HepG2 (cell line): ENCODE results near the gene KLC4. TPM values are rescaled to one million over a fixed set of nuclear protein-coding genes. Genes with fewer than 3 reads are reported as not detected.

Source experiments
- ATAC-seq: fragments of 200-7000 bp; cut with Tn5 transposase; 3 replicates; pipeline ENCODE4 v1.9.1; 2020; ENCODE audit warnings: mild to moderate bottlenecking, moderate library complexity
- BruUV-seq: library from RNA; stranded (reverse); fragments of 400-500 nt; replicated peaks from 2 replicates; lab custom pipeline; 2021; lab: Mats Ljungman, UMichigan
- CTCF ChIA-PET: fragments of 300-600 bp; formaldehyde crosslinking; extraction: SDS; loops from one replicate; lab custom pipeline; 2021; ENCODE audit warnings: low total read pairs, inconsistent platforms, low intra/inter-chr PET ratio; lab: Yijun Ruan, JAX
- POLR2A ChIA-PET: fragments of 350-600 bp; sonication (Branson Sonifier 250); formaldehyde crosslinking; loops from one replicate; lab custom pipeline; 2020; ENCODE audit warnings: antibody characterized with exemption, inconsistent platforms; lab: Yijun Ruan, JAX
- DNase-seq: peaks from one replicate; pipeline ENCODE4 v3.0.0-alpha.2; 2015; ENCODE audit warnings: low spot score
- FAIRE-seq: peaks from 3 replicates; lab custom pipeline; 2011; peaks lifted over from hg19 to GRCh38; lab: Jason Lieb, UNC
- H2AFZ ChIP-seq: one replicate; pipeline ENCODE4 v1.6.1; 2011; ENCODE audit warnings: low read length, inconsistent platforms
- H3K27ac ChIP-seq: fragments of 300-600 bp; 3 replicates; pipeline ENCODE4 v1.8.0; 2011; ENCODE audit warnings: mixed run types, mild to moderate bottlenecking, mixed read lengths, low read length, inconsistent platforms; ENCODE audit not compliant: insufficient read depth; ENCODE audit errors: extremely low read length
- H3K27me3 ChIP-seq, 2 experiments: fragments of 200-600 bp in 1 of 2; 2 replicates in 1 of 2; 3 replicates in 1 of 2; pipeline versions ENCODE4 v1.6.0 to v1.8.0; 2011; ENCODE audit warnings: low read length in 2 of 2, mild to moderate bottlenecking in 2 of 2, moderate library complexity in 2 of 2, inconsistent platforms in 1 of 2; ENCODE audit not compliant: insufficient read depth in 2 of 2, control insufficient read depth in 1 of 2
- H3K36me3 ChIP-seq, 2 experiments: fragments of 200-600 bp in 1 of 2; replicated peaks in 1 of 2; 2 replicates in 1 of 2; 3 replicates in 1 of 2; pipeline versions ENCODE4 v1.5.1 to v1.8.0; 2011; ENCODE audit warnings: low read length in 2 of 2, inconsistent platforms in 1 of 2; ENCODE audit not compliant: insufficient read depth in 2 of 2, control insufficient read depth in 1 of 2
- H3K4me1 ChIP-seq: 2 replicates; pipeline ENCODE4 v1.5.1; 2012; ENCODE audit warnings: low read length, inconsistent platforms; ENCODE audit not compliant: insufficient read depth
- H3K4me2 ChIP-seq: 2 replicates; pipeline ENCODE4 v1.6.0; 2011; ENCODE audit warnings: low read depth, low read length, inconsistent platforms
- H3K4me3 ChIP-seq, 3 experiments: fragments of 200-600 bp in 1 of 3; sonication (generic), shearing (Covaris generic) in 1 of 3; replicated peaks in 1 of 3; 2 replicates each; pipeline ENCODE4 v1.5.1; 2011 to 2016; ENCODE audit warnings: low read length in 3 of 3, inconsistent platforms in 2 of 3, low read depth in 2 of 3, mild to moderate bottlenecking in 2 of 3, control low read depth in 1 of 3, mixed read lengths in 1 of 3; ENCODE audit not compliant: insufficient read depth in 1 of 3
- H3K79me2 ChIP-seq: one replicate; pipeline ENCODE4 v1.6.1; 2011; ENCODE audit warnings: low read length, inconsistent platforms; ENCODE audit not compliant: insufficient read depth
- H3K9ac ChIP-seq: 2 replicates; pipeline ENCODE4 v1.6.0; 2011; ENCODE audit warnings: mild to moderate bottlenecking, low read depth, low read length, inconsistent platforms; ENCODE audit not compliant: insufficient read depth
- H3K9me3 ChIP-seq: 2 replicates; pipeline ENCODE4 v1.5.1; 2012; ENCODE audit warnings: mild to moderate bottlenecking, low read length
- H4K20me1 ChIP-seq: 2 replicates; pipeline ENCODE4 v1.6.0; 2011; ENCODE audit warnings: inconsistent platforms, mild to moderate bottlenecking, low read length, moderate library complexity; ENCODE audit not compliant: insufficient read depth
- AGO2 ChIP-seq: fragments of 200-400 bp; formaldehyde crosslinking; optimal IDR thresholded peaks from 2 replicates; pipeline ENCODE3; 2017; ENCODE audit warnings: mild to moderate bottlenecking, low read depth, low read length, moderate library complexity
- CBX1 ChIP-seq: IDR thresholded peaks from one replicate; pipeline ENCODE4 v1.6.1; 2016; ENCODE audit warnings: antibody characterized with exemption, low read depth
- GATA4 ChIP-seq: sonication (generic); IDR thresholded peaks from 2 replicates; pipeline ENCODE4 v1.6.1; 2016; ENCODE audit warnings: antibody characterized with exemption, low read depth, borderline replicate concordance
- GPN1 ChIP-seq: sonication (generic); formaldehyde crosslinking; IDR thresholded peaks from 2 replicates; pipeline ENCODE4 v1.5.1; 2020; ENCODE audit warnings: missing genetic modification reagents, borderline replicate concordance
- NFATC3 ChIP-seq: sonication (generic); formaldehyde crosslinking; IDR thresholded peaks from 2 replicates; pipeline ENCODE4 v1.5.1; 2020; ENCODE audit warnings: mild to moderate bottlenecking, missing genetic modification reagents
- POLR2A ChIP-seq, 2 experiments: IDR thresholded peaks; 2 replicates each; pipeline ENCODE4 v1.6.1; 2011; ENCODE audit warnings: low read depth in 2 of 2, low read length in 2 of 2, mild to moderate bottlenecking in 1 of 2, moderate library complexity in 1 of 2; ENCODE audit not compliant: insufficient read depth in 1 of 2
- RBAK ChIP-seq: sonication (generic); formaldehyde crosslinking; IDR thresholded peaks from 2 replicates; pipeline ENCODE4 v1.5.1; 2020; ENCODE audit warnings: mild to moderate bottlenecking, missing genetic modification reagents
- RBFOX2 ChIP-seq: fragments of 200-400 bp; formaldehyde crosslinking; IDR thresholded peaks from 2 replicates; pipeline ENCODE4 v1.6.1; 2017; ENCODE audit warnings: low read depth, mild to moderate bottlenecking, low read length
- SSRP1 ChIP-seq: IDR thresholded peaks from 2 replicates; pipeline ENCODE4 v1.6.1; 2016; ENCODE audit warnings: control low read depth
- TARDBP ChIP-seq: sonication (generic); formaldehyde crosslinking; IDR thresholded peaks from 2 replicates; pipeline ENCODE4 v1.8.0; 2022; ENCODE audit warnings: mild to moderate bottlenecking, missing genetic modification reagents
- ZNF10 ChIP-seq: sonication (generic); formaldehyde crosslinking; IDR thresholded peaks from 2 replicates; pipeline ENCODE4 v1.4.0; 2020; ENCODE audit warnings: mild to moderate bottlenecking, low read depth, missing genetic modification reagents, borderline replicate concordance
- ZNF644 ChIP-seq: IDR thresholded peaks from 2 replicates; pipeline ENCODE4 v1.6.1; 2016; ENCODE audit warnings: low read depth
- ZNF850 ChIP-seq: sonication (generic); formaldehyde crosslinking; conservative IDR thresholded peaks from 2 replicates; pipeline ENCODE4 v1.9.0; 2021; ENCODE audit warnings: mild to moderate bottlenecking, missing genetic modification reagents
- WGBS: methylation state at CpG from one replicate; pipeline ENCODE4 v1.1.6; 2017; ENCODE audit warnings: low lambda C conversion rate; 5-methylcytosine and 5-hydroxymethylcytosine counted together
- in situ Hi-C: cut with HindIII; loops from 2 replicates; pipeline ENCODE4 v1.10.0; 2017; ENCODE audit warnings: low pct_unique_long_range_greater_than_20kb; ENCODE audit not compliant: extremely low pct_ligation_motif_present
- intact Hi-C: fragments of 100-400 bp; cut with micrococcal nuclease; formaldehyde crosslinking; loops from one replicate; pipeline ENCODE4 v1.10.0; 2022; ENCODE audit not compliant: unreplicated experiment
- polyA plus RNA-seq, 8 experiments: library from polyadenylated mRNA; depleted of rRNA in 3 of 8; stranded (reverse) in 7 of 8; unstranded in 1 of 8; fragments of >200 nt; fragmentation: Illumina TruSeq in 4 of 8; extraction: Trizol in 4 of 8; gene quantifications; 2 replicates each; pipeline versions ENCODE4 v1.2.1 to v1.2.3, GENCODE V29; 2011 to 2016; ENCODE audit warnings: low read depth in 4 of 8, missing spikeins in 1 of 8, mixed read lengths in 1 of 8; ENCODE audit not compliant: insufficient read depth in 1 of 8
- total RNA-seq, 5 experiments: library from RNA; depleted of rRNA; stranded (reverse); fragments of >200 nt; fragmentation: Illumina TruSeq; extraction: Trizol; gene quantifications; 2 replicates each; pipeline ENCODE4 v1.2.3, GENCODE V29; 2016; ENCODE audit warnings: low read depth in 1 of 5
- TF ChIP-seq, protein P1 (sequence below): sonication (generic); formaldehyde crosslinking; IDR thresholded peaks from 2 replicates; pipeline ENCODE4 v1.4.0; 2020; ENCODE audit warnings: missing genetic modification reagents
- TF ChIP-seq, protein P2 (sequence below): sonication (generic); formaldehyde crosslinking; IDR thresholded peaks from 2 replicates; pipeline ENCODE4 v1.8.1; 2023; ENCODE audit warnings: mild to moderate bottlenecking, missing genetic modification reagents
- TF ChIP-seq, protein P3 (sequence below): sonication (generic); formaldehyde crosslinking; IDR thresholded peaks from 2 replicates; pipeline ENCODE4 v1.5.0; 2020; ENCODE audit warnings: mild to moderate bottlenecking, missing genetic modification reagents, moderate library complexity

KLC4 gene
- total and polyA plus RNA-seq, 2 of the 13 experiments (the other 11 are each of a cell fraction or from before 2014, with no cell fraction given), result 45.4 to 70.4 TPM

DNA sequence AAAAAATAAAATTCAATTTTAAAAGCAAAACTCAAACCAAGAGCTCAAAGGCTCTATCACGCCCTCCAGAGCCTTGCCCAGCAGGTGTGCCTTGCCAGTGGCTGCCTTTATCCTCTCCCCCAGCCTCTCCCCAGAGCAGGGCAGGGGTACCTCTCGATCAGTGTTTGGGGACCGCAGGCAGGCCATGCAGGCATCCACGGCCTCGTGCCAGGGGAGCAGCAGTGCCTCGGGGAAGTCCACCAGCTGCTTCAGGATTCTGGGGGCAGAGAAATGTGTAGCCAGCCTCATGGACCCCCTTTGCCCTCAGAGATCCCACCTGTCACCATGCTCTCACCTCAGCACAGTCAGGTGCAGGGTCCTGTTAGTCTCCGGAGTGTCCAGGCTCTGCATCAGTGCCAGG lies 11.4 kb upstream of the KLC4 start:
- CTCF ChIA-PET, result no interaction called here
- Histone ChIP-seq H3K36me3 (peaks cover 41 to 72% of the 10 kb centered on the region in 2 experiments), H3K4me1 (peaks cover 28% of the 10 kb centered on the region), H3K79me2 (peaks cover 26% of the 10 kb centered on the region), H3K9me3 (no peaks in the 10 kb centered on the region), H3K27ac (no peak overlapping the region), H4K20me1 (no peaks in the 10 kb centered on the region), H3K9ac (no peak overlapping the region), H3K27me3 (no peaks in the 10 kb centered on the region), H2AFZ (no peak overlapping the region), H3K4me2 (no peak overlapping the region), H3K4me3 (no peak overlapping the region)
- 90% methylated on average over 6 of the region's 7 CpGs for WGBS
- intact Hi-C loops, result no loop called here
- in situ Hi-C loops, result no loop called here
- TF ChIP-seq AGO2, result peak; percentile 79
- peak in 1 of 2 experiments; percentile 15; a peak in 1 of 4 replicates for TF ChIP-seq POLR2A (IDR thresholded peaks at IDR 0.05; ENCODE audit: insufficient read depth in 1 of 2, low read depth in 2 of 2, low read length in 2 of 2)
- TF ChIP-seq, protein P1, sequence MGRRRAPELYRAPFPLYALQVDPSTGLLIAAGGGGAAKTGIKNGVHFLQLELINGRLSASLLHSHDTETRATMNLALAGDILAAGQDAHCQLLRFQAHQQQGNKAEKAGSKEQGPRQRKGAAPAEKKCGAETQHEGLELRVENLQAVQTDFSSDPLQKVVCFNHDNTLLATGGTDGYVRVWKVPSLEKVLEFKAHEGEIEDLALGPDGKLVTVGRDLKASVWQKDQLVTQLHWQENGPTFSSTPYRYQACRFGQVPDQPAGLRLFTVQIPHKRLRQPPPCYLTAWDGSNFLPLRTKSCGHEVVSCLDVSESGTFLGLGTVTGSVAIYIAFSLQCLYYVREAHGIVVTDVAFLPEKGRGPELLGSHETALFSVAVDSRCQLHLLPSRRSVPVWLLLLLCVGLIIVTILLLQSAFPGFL (CRISPR knock-in tag), result no peak
- TF ChIP-seq GATA4, result no peak
- 0 out of 2 replicates have a peak, but pooled peaks have one; percentile 36 for TF ChIP-seq RBFOX2
- DNase-seq (no peak), FAIRE-seq (no peak), ATAC-seq (no peak)
- POLR2A ChIA-PET, result interaction anchor here (1.2 to 3.7 kb wide), 3 partner anchors 8 to 95 kb away, joined by 3 to 20 read pairs (median 3); partner anchors contain the start of genes KLC4 and MRPL2
- BruUV-seq, result no TSS peak

DNA sequence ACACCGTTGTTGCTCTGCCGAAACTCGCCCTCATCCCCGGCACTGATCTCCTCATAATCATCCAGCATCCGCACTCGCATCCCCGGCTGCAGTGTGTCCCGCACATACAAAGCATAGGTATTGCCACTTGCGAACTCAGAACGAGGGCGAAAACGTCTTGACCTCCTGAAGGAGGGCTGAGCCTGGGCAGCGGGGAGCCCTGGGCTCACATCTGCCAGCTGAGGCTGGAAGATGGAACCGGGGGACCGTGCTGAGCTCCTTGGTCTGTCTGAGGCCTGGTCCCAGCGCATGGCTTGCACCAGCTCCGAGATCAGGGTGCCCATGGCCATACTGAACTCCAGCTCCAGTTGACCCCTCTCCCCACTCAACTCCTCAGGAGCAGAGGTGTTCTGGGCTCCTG lies 8.4 kb upstream of the KLC4 start:
- no peaks in the 10 kb centered on the region for H3K9me3 ChIP-seq
- ChIA-PET POLR2A (interaction anchor here (1.2 to 3.7 kb wide), 5 partner anchors 9 to 122 kb away, joined by 3 to 20 read pairs (median 4); partner anchors contain the start of genes CNPY3, KLC4, KLHDC3 and MEA1), CTCF (no interaction called here)
- intact Hi-C loops (loop anchor here (5.0 kb wide), 1 partner anchor 39 kb away; the partner anchor contains the start of genes KLHDC3 and MEA1), in situ Hi-C loops (no loop called here)
- peaks cover 31% of the 10 kb centered on the region for H3K79me2 ChIP-seq
- H4K20me1 ChIP-seq, result no peaks in the 10 kb centered on the region
- H3K4me3 ChIP-seq, result peak overlapping the region in 1 of 3 experiments; percentile 96; a peak in 1 of 6 replicates
- no TSS peak for BruUV-seq
- H3K9ac ChIP-seq, result peak overlapping the region; percentile 98; the same call in 1 of the 2 replicates
- no peak for FAIRE-seq
- H3K36me3 ChIP-seq, result peaks cover 24 to 54% of the 10 kb centered on the region in 2 experiments
- H3K27ac ChIP-seq, result no peak overlapping the region
- no peak for ATAC-seq
- H2AFZ ChIP-seq, result no peak overlapping the region
- H3K27me3 ChIP-seq, result no peaks in the 10 kb centered on the region
- DNase-seq, result no peak
- 98% methylated on average over 13 of the region's 17 CpGs for WGBS
- peaks cover 37% of the 10 kb centered on the region for H3K4me1 ChIP-seq
- peak overlapping the region; percentile 91 for H3K4me2 ChIP-seq
- TF ChIP-seq RBAK (CRISPR knock-in tag) (no peak), AGO2 (peak; percentile 67), ZNF644 (no peak), CBX1 (no peak), SSRP1 (CRISPR knock-in tag) (no peak), GPN1 (CRISPR knock-in tag) (no peak), TARDBP (CRISPR knock-in tag) (no peak), ZNF850 (CRISPR knock-in tag) (no peak), NFATC3 (CRISPR knock-in tag) (no peak), ZNF10 (CRISPR knock-in tag) (no peak)
- TF ChIP-seq, protein P2, sequence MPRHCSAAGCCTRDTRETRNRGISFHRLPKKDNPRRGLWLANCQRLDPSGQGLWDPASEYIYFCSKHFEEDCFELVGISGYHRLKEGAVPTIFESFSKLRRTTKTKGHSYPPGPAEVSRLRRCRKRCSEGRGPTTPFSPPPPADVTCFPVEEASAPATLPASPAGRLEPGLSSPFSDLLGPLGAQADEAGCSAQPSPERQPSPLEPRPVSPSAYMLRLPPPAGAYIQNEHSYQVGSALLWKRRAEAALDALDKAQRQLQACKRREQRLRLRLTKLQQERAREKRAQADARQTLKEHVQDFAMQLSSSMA, result no peak
- TF ChIP-seq, protein P3, sequence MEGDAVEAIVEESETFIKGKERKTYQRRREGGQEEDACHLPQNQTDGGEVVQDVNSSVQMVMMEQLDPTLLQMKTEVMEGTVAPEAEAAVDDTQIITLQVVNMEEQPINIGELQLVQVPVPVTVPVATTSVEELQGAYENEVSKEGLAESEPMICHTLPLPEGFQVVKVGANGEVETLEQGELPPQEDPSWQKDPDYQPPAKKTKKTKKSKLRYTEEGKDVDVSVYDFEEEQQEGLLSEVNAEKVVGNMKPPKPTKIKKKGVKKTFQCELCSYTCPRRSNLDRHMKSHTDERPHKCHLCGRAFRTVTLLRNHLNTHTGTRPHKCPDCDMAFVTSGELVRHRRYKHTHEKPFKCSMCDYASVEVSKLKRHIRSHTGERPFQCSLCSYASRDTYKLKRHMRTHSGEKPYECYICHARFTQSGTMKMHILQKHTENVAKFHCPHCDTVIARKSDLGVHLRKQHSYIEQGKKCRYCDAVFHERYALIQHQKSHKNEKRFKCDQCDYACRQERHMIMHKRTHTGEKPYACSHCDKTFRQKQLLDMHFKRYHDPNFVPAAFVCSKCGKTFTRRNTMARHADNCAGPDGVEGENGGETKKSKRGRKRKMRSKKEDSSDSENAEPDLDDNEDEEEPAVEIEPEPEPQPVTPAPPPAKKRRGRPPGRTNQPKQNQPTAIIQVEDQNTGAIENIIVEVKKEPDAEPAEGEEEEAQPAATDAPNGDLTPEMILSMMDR (CRISPR knock-in tag), result no peak
